Parietal lobe (tissue), 1 donor: ENCODE results near the gene NHLRC3. TPM values are rescaled to one million over a fixed set of nuclear protein-coding genes. Genes with fewer than 3 reads are reported as not detected.

Experiments used
- total RNA-seq: library from RNA; depleted of rRNA; stranded (reverse); fragments of >200 nt; gene quantifications from one replicate; pipeline ENCODE4 v1.2.3, GENCODE V29; 2014

Gene NHLRC3, protein sequence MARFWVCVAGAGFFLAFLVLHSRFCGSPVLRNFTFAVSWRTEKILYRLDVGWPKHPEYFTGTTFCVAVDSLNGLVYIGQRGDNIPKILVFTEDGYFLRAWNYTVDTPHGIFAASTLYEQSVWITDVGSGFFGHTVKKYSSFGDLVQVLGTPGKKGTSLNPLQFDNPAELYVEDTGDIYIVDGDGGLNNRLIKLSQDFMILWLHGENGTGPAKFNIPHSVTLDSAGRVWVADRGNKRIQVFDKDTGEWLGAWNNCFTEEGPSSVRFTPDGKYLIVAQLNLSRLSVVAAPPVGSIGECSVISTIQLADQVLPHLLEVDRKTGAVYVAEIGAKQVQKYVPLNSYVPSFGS
- 65.4 TPM for total RNA-seq

DNA sequence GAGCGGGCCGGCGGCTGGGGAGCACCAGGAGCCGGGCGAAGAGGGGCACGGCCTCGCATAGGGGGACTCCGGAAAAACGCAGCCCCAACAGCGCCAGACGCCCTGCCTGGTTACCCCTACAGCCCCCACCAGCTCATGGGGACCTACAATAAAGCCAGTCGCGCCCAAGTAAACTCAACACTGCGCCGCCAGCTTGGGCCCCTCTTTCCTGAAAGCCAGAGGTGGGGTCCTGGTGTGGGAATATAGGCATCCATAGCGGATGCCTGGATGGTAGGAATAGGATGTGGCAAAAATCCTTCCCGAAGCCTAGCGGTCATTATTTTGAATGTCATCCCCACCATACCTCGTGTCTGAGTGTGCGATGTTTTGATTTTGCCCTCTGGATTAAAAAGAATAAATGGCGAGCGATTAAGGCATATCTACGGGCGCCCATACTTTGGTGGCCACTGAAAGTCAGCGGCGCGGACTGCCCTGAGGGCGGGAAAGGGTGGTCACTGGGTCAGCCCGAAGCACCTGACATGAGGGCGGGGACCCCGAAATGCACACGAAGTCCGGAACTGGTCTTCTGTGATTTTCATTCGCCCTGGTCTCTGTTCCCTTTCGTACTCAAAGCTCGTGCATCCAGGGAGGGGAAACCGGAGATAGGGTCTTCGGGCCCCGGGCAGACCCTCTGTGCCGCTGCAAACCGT, at the start of gene NHLRC3, which contains the start of gene PROSER1:
NHLRC3 (plus strand) TSS at position 577 of the 689 bp plus-strand sequence. CDS start 184 bp downstream, outside the sequence.
PROSER1 (minus strand) TSS at position 210 of the 689 bp plus-strand sequence. CDS start 847 bp downstream, outside the sequence.

GRCh38 chr13:38990693-38991092, 47.6 kb upstream of the NHLRC3 start, which contains the start of gene STOML3:
Gene STOML3, minus strand, starts transcription at chr13:38990831. Its CDS starts 110 bp downstream, at chr13:38990721.

Other genes with a start within 250 kb of the NHLRC3 start
- not detected for gene STOML3, start 47.6 kb upstream of the NHLRC3 start, total RNA-seq
- gene PROSER1, start 367 bp upstream of the NHLRC3 start, total RNA-seq: 51.3 TPM